Activated CD4-positive, alpha-beta T cell treated with anti-CD3 and anti-CD28 coated beads, Interleukin-2, amount 50 U/mL, for 1 hour (primary cell): ENCODE data around the gene POLG2.
"Not testable (repeated sequence)": the region's sequence is repeated elsewhere in the genome, so short reads cannot be mapped to it uniquely, and the experiment has no call there.

ENCODE experiments used
- DNase-seq: peaks from one replicate; pipeline ENCODE4 v3.0.0-alpha.2; 2020

The POLG2 gene

GRCh38 chr17:64505340-64506200 is 8.7 kb upstream of the POLG2 start:
- DNase-seq = peak; percentile 83

- DNase-seq = no peak
Measured at GRCh38 chr17:64504769-64505339, 8.0 kb upstream of the POLG2 start.

GRCh38 chr17:64503821-64504768 is 7.2 kb upstream of the POLG2 start:
- no peak for DNase-seq

- DNase-seq = no peak
Measured at GRCh38 chr17:64503341-64503740, 6.5 kb upstream of the POLG2 start.

- DNase-seq = no peak
Measured at GRCh38 chr17:64502809-64503208, 6.0 kb upstream of the POLG2 start.

- no peak for DNase-seq
Measured at GRCh38 chr17:64502021-64502420, 5.2 kb upstream of the POLG2 start.

- DNase-seq = no peak
Measured at GRCh38 chr17:64500862-64501765, 4.3 kb upstream of the POLG2 start.

GRCh38 chr17:64500487-64500859 is 3.6 kb upstream of the POLG2 start:
- no peak for DNase-seq

GRCh38 chr17:64499805-64500486 is 3.1 kb upstream of the POLG2 start:
- DNase-seq = no peak

GRCh38 chr17:64498308-64499203 is 1.7 kb upstream of the POLG2 start:
- DNase-seq = no peak

- no peak for DNase-seq
Measured at GRCh38 chr17:64497565-64498035, 746 bp upstream of the POLG2 start.

- DNase-seq = no peak
Measured at GRCh38 chr17:64496348-64496785, 487 bp downstream of the POLG2 start.

- DNase-seq = not testable (repeated sequence)
Measured at GRCh38 chr17:64495300-64495699, 1.6 kb downstream of the POLG2 start.

GRCh38 chr17:64494121-64494520 is 2.7 kb downstream of the POLG2 start:
- no peak for DNase-seq

GRCh38 chr17:64492481-64493109 is 4.3 kb downstream of the POLG2 start:
- DNase-seq = no peak

GRCh38 chr17:64491994-64492393 is 4.9 kb downstream of the POLG2 start:
- no peak for DNase-seq

- peak; percentile 53 for DNase-seq
Measured at GRCh38 chr17:64491034-64491860, 5.6 kb downstream of the POLG2 start.

GRCh38 chr17:64488301-64488700 is 8.6 kb downstream of the POLG2 start:
- no peak for DNase-seq

- DNase-seq = no peak
Measured at GRCh38 chr17:64484380-64484779, 12.5 kb downstream of the POLG2 start.
